HUDEP-2 (cell line): Measurements from ENCODE around the gene ZFP36.
"Not testable (repeated sequence)": the region's sequence is repeated elsewhere in the genome, so short reads cannot be mapped to it uniquely, and the experiment has no call there.

Source experiments
- DNase-seq, 76 experiments: peaks; one replicate each; lab custom pipeline; 2025; ENCODE audit not compliant: unreplicated experiment in 76 of 76; lab: John Stamatoyannopoulos, UW

ZFP36 gene

DNA sequence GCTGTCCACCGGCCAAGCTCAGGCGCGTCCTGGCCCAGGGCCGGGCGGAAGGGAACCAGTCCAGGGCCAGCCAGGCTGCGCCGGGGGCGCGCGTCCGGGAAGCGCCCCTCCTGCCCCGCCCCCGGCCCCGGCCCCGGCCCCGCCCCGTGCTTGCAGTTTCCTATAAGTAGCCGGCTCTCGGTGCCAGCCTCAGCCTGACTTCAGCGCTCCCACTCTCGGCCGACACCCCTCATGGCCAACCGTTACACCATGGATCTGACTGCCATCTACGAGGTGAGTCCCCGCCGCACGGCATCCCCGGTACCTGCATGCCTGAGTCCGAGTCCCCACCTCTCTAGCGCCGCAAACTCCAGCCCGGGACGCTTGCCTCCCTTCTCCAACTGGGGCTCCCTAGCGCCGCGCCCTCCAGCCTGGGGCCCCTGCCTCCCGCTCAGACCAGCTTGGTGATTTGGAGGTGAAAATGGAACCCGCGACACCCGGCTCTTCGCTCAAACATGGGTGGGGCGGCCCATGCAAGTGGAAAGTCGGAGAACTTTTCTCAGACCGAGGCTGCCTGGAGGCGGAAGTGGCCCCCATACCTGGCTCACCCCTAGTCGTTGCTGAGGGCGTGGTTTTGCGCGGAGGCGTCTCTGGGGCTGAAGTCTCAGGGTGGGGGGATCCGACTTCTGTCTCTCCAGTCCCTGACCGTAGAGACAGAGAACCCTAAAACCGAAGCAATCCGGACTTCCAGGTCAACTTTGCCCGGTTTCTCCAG is at the start of gene ZFP36:
Gene ZFP36, plus strand, starts transcription at position 192 of the 754 bp plus-strand sequence. Its CDS starts 58 bp downstream, at position 250.
- DNase-seq: peak in 71 of 76 experiments; percentile 42 to 91 (median 81)

GRCh38 chr19:39359026-39359425 is 47.6 kb upstream of the ZFP36 start:
- DNase-seq: no peak

- no peak for DNase-seq
Observed at GRCh38 chr19:39360599-39360998, 46.0 kb upstream of the ZFP36 start.

DNA sequence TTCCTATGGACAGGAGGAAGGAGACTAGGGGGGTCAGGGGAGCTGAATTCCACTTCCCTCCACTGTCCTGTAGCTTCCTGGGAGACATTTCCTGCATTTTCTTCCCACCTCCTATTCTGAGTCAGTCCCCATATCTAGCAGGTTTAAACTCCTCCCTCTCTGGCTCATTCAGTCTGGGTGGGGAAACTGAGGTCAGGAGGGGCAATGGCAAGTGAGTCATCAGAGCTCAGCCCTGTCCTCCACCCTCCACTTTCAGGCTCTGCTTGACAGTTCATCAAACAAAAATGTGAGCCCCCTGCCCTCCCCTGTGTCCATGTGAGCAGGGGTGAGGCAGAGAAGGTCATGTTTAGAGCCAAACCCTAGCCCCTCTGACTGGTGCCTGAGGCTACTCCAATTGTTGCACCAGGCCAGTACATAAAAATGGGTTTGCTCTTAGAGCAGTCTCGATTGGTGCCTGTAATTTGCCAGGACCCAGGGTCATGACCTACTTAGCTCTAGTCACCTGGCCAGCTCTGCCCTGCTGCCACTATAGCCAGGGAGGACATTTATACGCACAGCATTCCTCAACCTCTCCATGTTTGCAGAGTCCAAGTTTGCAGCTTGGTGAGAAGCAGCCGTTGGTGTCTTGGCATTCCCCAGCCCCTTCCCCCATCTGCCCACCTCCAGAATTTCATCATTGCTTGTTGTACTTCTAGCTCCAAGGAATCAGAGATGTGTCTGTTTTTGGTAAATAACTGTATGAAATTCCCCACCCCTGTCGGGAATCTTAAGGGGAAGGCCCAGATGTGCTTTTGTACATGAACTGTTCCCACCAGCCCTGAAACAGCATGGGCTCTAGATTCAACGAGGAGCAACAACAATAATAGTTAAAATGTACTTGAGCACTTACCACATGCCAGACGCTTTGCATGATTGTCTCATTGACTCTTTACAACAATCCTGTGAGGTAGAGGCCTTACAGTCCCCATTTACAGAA is 43.7 kb upstream of the ZFP36 start:
- DNase-seq: no peak

- DNase-seq: peak in 31 of 76 experiments; percentile 12 to 68 (median 31)
Observed at GRCh38 chr19:39363901-39364457, 42.7 kb upstream of the ZFP36 start.

DNA sequence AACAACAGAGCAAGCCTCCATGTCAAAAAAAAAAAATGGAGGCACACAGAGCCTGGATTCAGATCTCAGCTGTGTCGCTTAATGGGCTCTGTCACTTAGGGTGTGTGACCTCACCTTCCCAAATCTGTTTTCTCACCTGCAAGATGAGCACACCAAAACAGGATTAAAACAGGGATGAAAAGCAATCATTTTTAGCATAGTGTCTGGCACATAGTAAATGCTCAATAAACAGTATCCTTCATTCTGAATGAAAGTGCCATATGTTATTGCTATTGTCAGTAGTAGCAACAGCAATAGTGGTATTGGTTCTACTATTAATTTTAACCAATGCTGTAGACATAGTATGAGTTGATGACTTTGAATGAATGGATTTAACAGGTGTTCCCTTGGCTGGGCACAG is 41.1 kb upstream of the ZFP36 start:
- no peak for DNase-seq

DNA sequence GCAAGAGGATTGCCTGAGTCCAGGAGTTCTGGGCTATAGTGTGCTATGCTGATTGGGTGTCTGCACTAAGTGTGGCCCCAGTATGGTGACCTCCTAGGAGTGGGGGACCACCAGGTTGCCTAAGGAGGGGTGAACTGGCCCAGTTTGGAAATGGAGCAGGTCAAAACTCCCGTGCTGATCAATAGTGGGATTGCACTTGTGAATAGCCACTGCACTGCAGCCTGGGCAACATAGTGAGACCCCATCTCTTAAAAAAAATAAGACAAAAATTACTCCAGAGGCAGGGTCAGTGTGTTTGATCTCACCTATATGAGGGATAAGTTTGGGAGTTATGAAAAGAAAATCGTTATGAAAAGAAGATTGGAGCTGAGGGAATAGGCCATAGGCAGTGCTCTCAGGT is 37.4 kb upstream of the ZFP36 start:
- DNase-seq: no peak

DNA sequence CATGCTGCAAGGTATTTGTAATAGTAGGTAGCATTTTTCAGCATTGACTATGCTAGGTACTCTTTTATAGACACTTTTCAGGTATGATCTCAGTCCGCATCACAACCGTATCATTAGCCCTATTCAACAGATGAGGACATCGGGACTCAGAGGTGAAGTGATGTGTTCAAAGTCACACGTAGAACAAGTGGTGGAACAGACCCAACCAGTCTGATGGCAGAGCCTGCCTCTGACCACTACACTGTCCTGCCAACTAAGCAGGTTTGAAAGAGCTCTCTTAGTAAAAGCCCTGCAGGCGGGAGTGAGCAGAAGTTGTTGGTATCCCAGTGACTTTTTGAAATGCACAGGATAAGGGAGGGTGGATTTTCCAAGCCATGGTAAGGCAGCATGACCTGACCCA is 35.9 kb upstream of the ZFP36 start:
- no peak for DNase-seq

DNA sequence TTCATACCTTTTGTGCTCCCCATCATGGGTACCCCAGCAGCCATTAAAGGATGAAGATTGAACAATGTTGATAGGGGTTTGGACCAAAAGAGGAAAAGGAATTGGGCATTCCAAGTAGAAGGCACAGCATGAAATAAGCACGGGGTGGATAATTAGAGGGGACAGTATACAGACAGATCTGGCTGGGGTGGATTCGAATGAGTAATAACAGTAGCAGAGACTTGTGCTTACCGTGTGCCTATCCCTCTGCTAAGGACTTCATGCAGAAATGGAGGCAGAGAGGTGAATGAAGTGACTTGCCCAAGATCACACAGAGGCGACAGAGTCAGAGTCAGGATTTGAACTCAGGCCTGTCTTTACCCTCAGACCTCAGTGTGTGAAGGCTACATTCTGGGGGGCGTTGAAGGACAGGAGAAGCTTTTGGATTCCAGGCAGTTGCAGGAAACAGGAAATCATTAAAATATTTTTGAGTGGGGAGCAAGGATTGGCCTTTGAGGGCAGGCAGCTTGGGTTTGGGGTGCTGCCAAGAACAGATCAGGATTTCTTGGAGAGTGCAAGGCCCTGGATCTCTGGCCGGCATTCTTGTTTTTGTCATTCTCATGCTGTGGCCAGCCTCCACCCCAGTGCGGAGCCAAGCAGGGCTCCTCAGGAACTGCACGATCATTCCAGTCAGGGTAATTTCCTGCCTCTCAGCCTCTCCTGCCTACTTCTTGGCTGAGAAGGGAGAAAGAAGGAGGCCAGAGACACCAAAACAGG is 34.4 kb upstream of the ZFP36 start:
- DNase-seq: no peak

- DNase-seq: no peak
Observed at GRCh38 chr19:39372941-39373340, 33.7 kb upstream of the ZFP36 start.

- no peak for DNase-seq
Observed at GRCh38 chr19:39375929-39376328, 30.7 kb upstream of the ZFP36 start.

GRCh38 chr19:39377373-39378362 is 29.0 kb upstream of the ZFP36 start:
- no peak for DNase-seq

GRCh38 chr19:39379366-39379765 is 27.3 kb upstream of the ZFP36 start:
- DNase-seq: not testable (repeated sequence)

DNA sequence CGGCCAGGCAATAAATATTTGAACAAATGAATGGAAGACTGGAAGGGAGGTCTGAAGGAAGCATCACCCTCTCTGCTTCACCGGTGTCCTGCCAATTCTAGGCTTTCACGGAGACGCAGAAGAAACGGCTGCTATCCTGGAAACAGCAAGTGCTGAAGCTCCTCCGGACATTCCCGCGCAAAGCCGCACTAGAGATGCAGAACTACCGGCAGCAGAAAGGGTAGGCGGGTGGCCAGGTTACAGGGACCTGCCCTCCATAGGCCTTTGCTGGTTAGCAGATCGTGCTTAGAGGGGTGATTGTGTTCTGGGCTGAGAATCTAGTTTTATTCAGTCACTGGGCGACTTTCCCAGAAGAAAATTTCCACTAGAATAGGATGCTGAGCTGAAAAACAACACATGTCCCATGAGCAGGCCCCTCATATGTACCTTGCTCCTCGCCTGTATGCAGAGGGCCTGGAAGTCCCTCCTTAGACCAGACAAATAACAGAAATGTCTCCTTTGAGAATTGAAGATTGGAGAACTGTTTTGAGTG is 26.7 kb upstream of the ZFP36 start:
- no peak for DNase-seq

DNA sequence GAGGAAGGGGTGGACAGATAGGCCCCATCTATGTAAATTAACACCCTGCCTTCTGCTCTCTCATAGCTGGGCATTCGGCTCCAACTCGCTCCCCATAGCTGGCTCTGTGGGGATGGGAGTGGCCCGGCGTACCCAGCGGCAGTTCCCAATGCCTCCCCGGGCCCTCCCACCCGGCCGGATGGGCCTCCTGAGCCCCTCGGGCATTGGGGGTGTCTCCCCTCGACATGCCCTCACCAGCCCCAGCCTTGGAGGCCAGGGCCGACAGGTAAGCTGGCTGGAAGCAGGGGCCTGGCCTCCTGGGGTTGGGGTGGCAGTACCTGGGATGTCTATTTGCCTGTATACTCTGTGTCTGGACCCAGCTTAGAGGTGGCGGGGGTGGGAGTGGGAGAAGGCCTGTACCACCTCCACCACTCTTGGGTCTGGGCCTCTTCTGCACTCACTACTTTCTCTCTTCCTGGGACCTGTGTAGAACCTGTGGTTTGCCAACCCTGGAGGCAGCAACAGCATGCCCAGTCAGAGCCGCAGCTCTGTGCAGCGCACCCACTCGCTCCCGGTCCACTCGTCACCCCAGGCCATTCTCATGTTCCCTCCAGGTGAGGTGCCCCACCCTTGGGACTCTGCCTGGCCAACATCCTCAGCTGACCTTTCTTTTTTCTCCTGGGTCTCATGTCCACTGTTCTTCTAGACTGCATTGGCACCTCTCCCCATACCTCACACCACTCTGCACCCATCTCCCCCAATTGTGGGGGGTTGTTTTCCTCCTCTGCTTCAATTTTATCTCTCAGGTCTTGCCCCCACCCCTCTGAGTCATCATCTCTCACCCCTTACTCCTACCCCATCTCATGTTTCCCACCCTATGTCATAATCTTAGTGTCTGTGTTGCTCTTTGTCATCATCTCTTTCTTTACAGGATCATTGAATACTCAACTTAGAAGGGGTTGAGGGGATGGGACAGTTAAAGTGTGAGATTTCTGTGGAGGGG is 25.8 kb upstream of the ZFP36 start:
- no peak for DNase-seq

DNA sequence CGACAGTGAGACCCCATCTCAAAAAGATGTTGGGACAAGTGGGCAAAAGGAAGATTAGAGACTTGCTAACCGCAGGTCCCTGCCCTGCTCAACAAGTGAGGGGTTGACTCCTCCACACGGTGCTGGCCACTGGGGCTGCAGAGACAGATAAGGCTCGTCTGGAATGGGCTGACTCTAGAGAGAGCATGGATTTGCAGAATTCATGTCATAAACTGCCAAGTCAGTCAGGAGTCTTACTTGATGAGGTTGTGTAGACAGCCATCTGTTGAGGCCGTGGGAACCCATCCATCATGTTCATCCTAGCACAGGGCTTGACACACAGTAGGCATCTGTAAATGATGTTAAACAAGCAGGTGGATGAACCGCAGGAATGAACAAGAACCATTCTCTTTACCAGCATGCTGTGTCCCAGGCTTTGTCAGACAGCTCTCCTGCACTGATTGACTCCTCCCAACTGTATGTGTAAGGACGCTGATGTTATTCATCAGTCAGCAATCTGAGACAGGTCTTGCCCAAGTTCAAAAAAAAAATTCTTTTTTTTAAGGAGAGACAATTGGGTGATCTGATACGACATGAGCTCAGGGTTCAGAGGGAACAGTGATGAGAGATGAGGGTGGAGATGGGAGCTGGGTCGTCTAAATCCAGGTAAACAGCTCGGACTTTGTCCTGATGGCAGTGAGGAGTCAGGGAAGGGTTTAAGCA is 24.6 kb upstream of the ZFP36 start:
- peak in 72 of 76 experiments; percentile 41 to 91 (median 76) for DNase-seq
